Progenitor cell of endocrine pancreas (in vitro differentiated cells): ENCODE data around the gene CEACAM3. TPM values are rescaled to one million over a fixed set of nuclear protein-coding genes. Genes with fewer than 3 reads are reported as not detected.

Source experiments
- DNase-seq: peaks from one replicate; pipeline ENCODE4 v3.0.0; 2021; ENCODE audit warnings: low spot score; ENCODE audit not compliant: unreplicated experiment
- H3K27ac Mint-ChIP-seq: 2 replicates; pipeline ENCODE4 v1.8.0; 2021; ENCODE audit warnings: mild to moderate bottlenecking, moderate library complexity, mixed read lengths
- H3K27me3 Mint-ChIP-seq: 2 replicates; pipeline ENCODE4 v1.8.0; 2021; ENCODE audit warnings: mixed read lengths
- H3K36me3 Mint-ChIP-seq: 2 replicates; pipeline ENCODE4 v1.8.0; 2022; ENCODE audit warnings: mixed read lengths; ENCODE audit not compliant: insufficient read depth
- H3K4me1 Mint-ChIP-seq: 2 replicates; pipeline ENCODE4 v1.8.0; 2021; ENCODE audit warnings: low read depth, mixed read lengths
- H3K4me3 Mint-ChIP-seq: 2 replicates; pipeline ENCODE4 v1.8.0; 2021; ENCODE audit warnings: low read depth, mild to moderate bottlenecking, moderate library complexity, mixed read lengths
- H3K9me3 Mint-ChIP-seq: 2 replicates; pipeline ENCODE4 v1.8.0; 2021; ENCODE audit warnings: low read depth, mixed read lengths
- total RNA-seq: library from RNA; stranded (reverse); gene quantifications from 2 replicates; pipeline ENCODE4 v1.2.1, GENCODE V29; 2021
- TF ChIP-seq, protein P1 (sequence below): fragments of 200-600 bp; sonication (generic); IDR thresholded peaks from one replicate; pipeline ENCODE4 v1.5.0; 2021; ENCODE audit warnings: antibody characterized with exemption, mild to moderate bottlenecking; ENCODE audit not compliant: unreplicated experiment

CEACAM3 gene
- total RNA-seq, 1 donor from 2014 or later: not detected

DNA sequence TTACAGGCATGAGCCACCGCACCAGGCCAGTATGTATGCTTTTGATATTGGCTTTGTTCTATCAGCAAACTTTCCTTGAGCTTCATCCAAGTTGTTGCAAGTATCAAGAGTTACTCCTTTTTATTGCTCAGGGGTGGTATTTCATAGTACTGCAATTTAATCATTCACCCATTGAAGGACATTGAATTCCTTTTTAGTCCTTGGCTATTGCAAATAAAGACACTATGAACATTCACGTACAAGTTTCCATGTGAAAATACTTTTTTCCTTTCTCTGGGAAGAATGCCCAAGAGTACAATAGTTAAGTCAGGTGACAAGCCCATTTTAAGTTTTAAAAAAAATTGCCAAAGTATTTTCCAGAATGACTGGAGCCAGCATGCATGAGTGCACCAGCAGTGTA, 20.4 kb downstream of the CEACAM3 start:
- no peak for DNase-seq
- H3K4me3 Mint-ChIP-seq: no peak overlapping the region
- H3K4me1 Mint-ChIP-seq: no peaks in the 10 kb centered on the region
- no peak overlapping the region for H3K27ac Mint-ChIP-seq
- no peaks in the 10 kb centered on the region for H3K36me3 Mint-ChIP-seq
- H3K27me3 Mint-ChIP-seq: peaks cover 10% of the 10 kb centered on the region
- peaks cover 14% of the 10 kb centered on the region for H3K9me3 Mint-ChIP-seq
- TF ChIP-seq, protein P1, sequence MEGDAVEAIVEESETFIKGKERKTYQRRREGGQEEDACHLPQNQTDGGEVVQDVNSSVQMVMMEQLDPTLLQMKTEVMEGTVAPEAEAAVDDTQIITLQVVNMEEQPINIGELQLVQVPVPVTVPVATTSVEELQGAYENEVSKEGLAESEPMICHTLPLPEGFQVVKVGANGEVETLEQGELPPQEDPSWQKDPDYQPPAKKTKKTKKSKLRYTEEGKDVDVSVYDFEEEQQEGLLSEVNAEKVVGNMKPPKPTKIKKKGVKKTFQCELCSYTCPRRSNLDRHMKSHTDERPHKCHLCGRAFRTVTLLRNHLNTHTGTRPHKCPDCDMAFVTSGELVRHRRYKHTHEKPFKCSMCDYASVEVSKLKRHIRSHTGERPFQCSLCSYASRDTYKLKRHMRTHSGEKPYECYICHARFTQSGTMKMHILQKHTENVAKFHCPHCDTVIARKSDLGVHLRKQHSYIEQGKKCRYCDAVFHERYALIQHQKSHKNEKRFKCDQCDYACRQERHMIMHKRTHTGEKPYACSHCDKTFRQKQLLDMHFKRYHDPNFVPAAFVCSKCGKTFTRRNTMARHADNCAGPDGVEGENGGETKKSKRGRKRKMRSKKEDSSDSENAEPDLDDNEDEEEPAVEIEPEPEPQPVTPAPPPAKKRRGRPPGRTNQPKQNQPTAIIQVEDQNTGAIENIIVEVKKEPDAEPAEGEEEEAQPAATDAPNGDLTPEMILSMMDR: no peak

DNA sequence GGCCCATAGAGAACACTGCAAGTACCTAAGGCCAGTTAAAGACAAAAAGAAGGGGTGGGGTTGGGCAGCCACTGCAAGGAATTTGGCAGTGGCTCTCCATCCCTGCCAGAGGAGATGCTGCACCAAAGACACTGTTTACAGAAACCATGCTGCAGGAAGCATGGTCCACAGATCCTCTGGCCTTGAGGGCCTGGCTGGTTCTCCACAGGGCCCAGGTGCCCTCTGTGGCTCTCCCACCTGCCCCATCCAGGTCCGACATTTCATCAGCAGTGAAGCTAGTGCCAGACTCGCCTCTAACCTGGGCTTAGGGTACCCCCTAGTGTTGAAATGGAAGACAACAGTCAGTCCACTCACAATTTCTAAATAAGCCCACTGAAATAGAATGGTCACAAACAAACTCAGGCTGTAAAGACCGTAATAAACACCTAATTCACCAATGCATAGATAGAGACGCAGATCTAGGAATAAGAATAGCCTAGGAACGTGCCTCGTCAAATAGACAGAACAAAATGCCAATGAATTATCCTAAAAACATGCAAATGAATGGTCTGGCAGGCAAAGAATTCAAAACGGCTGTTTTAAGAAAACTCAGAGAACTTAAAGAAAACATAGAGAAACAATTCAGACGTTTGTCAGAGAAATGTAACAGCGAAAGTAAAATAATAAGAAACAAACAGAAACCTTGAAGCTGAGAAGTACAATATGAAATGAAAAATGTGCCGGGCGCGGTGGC, 24.8 kb downstream of the CEACAM3 start:
- Mint-ChIP-seq H3K4me1 (no peaks in the 10 kb centered on the region), H3K36me3 (no peaks in the 10 kb centered on the region), H3K27me3 (peaks cover 21% of the 10 kb centered on the region), H3K9me3 (peaks cover 12% of the 10 kb centered on the region), H3K27ac (peak overlapping the region; percentile 41), H3K4me3 (no peak overlapping the region)
- no peak for DNase-seq
- TF ChIP-seq, protein P1: peak; percentile 53

DNA sequence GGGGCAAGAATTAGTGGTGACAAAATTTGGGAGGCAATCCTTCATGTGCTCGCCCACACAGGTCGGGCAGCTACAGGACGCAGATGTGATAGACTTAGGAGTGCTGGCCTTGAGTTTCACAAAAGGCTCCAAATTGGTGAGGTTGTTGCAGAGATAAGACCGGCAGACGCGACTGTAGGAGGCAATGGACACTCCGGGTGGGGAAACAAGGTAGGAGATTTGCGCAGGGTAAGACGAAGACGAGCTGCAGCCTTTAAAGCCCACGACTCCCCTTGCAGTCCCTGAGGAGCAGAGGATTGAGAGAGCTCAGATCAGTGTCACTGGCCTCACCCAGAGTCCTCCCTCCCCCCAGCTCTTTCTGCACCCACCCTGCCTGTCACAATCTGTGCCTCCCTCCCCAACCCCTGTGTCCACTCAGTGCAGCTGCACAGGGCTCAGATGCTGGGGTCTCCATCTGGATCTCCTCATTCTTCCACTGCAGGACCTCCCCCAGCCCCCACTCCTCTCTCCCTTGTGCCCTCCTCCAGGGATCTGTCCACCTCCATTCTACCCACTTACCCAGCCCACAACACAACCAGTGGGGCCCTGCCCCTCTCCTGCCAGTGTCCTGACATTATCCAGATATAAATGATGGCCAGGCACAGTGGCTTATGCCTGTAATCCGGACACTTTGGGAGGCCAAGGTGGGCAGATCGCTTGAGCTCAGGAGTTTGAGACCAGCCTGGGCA, 41.8 kb downstream of the CEACAM3 start:
- H3K27ac Mint-ChIP-seq: no peak overlapping the region
- H3K36me3 Mint-ChIP-seq: no peaks in the 10 kb centered on the region
- H3K4me1 Mint-ChIP-seq: no peaks in the 10 kb centered on the region
- no peak for DNase-seq
- H3K9me3 Mint-ChIP-seq: no peaks in the 10 kb centered on the region
- H3K4me3 Mint-ChIP-seq: no peak overlapping the region
- peaks cover 32% of the 10 kb centered on the region for H3K27me3 Mint-ChIP-seq
- TF ChIP-seq, protein P1: no peak

DNA sequence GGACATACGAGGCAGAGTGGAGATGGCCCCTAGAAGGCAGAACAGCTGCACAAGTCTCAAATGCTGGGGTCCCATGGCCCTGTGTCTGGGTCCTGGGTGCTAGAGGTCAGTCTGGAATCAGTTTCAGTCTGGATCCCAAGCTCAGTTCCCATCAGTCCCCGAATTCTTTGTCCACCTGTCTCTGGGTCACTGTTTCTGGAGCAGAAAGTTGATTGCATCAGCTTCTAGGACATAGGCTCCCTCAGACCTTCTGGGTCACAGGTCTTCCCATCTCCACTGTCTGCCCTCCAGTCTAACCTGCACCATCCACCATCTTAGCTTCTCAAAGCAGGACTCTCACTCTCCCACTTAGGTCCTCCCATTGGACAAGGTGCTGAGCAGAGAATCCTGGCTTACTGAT, 42.8 kb downstream of the CEACAM3 start:
- no peak overlapping the region for H3K27ac Mint-ChIP-seq

DNA sequence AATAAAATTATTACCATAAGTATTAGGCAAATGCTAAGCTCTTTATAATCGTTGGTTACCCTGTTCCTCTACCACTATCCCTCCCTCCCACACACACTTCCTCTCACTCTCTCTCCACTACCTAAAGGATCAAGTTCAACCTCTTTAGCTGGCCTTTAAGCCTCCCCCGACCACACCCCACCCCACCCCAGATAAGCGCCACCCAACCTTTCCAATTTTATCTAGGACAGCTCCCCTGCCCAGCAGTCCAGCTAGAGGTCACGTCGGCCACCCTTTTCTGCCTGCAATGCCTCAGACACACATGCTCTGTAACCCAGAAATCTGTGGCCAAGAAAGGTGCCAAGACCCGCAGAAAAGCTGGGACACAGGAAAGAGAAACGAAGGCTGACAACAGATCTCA, 47.0 kb downstream of the CEACAM3 start:
- Mint-ChIP-seq H3K4me1 (no peaks in the 10 kb centered on the region), H3K4me3 (no peak overlapping the region), H3K27ac (no peak overlapping the region), H3K27me3 (peaks cover 28% of the 10 kb centered on the region), H3K36me3 (no peaks in the 10 kb centered on the region), H3K9me3 (no peaks in the 10 kb centered on the region)
- no peak for DNase-seq
- TF ChIP-seq, protein P1: no peak

More for the DNA sequence above, 42.8 kb downstream of the CEACAM3 start:
- Mint-ChIP-seq H3K36me3 (no peaks in the 10 kb centered on the region), H3K4me1 (no peaks in the 10 kb centered on the region), H3K27me3 (peaks cover 40% of the 10 kb centered on the region), H3K9me3 (no peaks in the 10 kb centered on the region), H3K4me3 (no peak overlapping the region)
- TF ChIP-seq, protein P1: no peak
- DNase-seq: no peak
